Smooth muscle cell (in vitro differentiated cells): ENCODE data around the gene ADO. TPM values are rescaled to one million over a fixed set of nuclear protein-coding genes. Genes with fewer than 3 reads are reported as not detected.
"Not testable (repeated sequence)": the region's sequence is repeated elsewhere in the genome, so short reads cannot be mapped to it uniquely, and the experiment has no call there.

Experiments
- DNase-seq: peaks from one replicate; lab custom pipeline; 2025; ENCODE audit not compliant: unreplicated experiment; lab: John Stamatoyannopoulos, UW
- H2AFZ ChIP-seq: fragments of 200-600 bp; sonication (generic); 2 replicates; pipeline ENCODE4 v1.6.0; 2016; ENCODE audit warnings: antibody characterized with exemption, low read depth, mild to moderate bottlenecking
- H3F3A ChIP-seq: fragments of 200-600 bp; sonication (generic); 2 replicates; pipeline ENCODE4 v1.6.0; 2017; ENCODE audit warnings: antibody characterized with exemption, low read depth
- H3K27ac ChIP-seq: fragments of 200-600 bp; sonication (generic); 2 replicates; pipeline ENCODE4 v1.5.1; 2016; ENCODE audit warnings: low read depth, mild to moderate bottlenecking
- H3K27me3 ChIP-seq: fragments of 200-600 bp; sonication (generic); 2 replicates; pipeline ENCODE4 v1.6.1; 2016; ENCODE audit warnings: low read depth, mild to moderate bottlenecking
- H3K36me3 ChIP-seq: fragments of 200-600 bp; sonication (generic); 2 replicates; pipeline ENCODE4 v1.5.1; 2016; ENCODE audit warnings: low read depth
- H3K4me1 ChIP-seq: fragments of 200-600 bp; sonication (generic); 2 replicates; pipeline ENCODE4 v1.5.1; 2016; ENCODE audit warnings: low read depth
- H3K4me2 ChIP-seq: fragments of 200-600 bp; sonication (generic); 2 replicates; pipeline ENCODE4 v1.6.0; 2016; ENCODE audit warnings: mild to moderate bottlenecking
- H3K4me3 ChIP-seq: fragments of 200-600 bp; sonication (generic); 2 replicates; pipeline ENCODE4 v1.5.1; 2016; ENCODE audit warnings: mild to moderate bottlenecking
- H3K79me2 ChIP-seq: fragments of 200-600 bp; sonication (generic); 2 replicates; pipeline ENCODE4 v1.6.0; 2016; ENCODE audit warnings: low read depth, mild to moderate bottlenecking
- H3K9ac ChIP-seq: fragments of 200-600 bp; sonication (generic); 2 replicates; pipeline ENCODE4 v1.6.0; 2016; ENCODE audit warnings: low read depth
- H3K9me3 ChIP-seq: fragments of 200-600 bp; sonication (generic); replicated peaks from 2 replicates; pipeline ENCODE4 v1.5.1; 2016; ENCODE audit warnings: low read depth
- H4K20me1 ChIP-seq: fragments of 200-600 bp; sonication (generic); 2 replicates; pipeline ENCODE4 v1.6.0; 2016; ENCODE audit warnings: low read depth
- CTCF ChIP-seq: fragments of 200-600 bp; sonication (generic); IDR thresholded peaks from 2 replicates; pipeline ENCODE4 v1.5.1; 2017; ENCODE audit warnings: borderline replicate concordance, mild to moderate bottlenecking, antibody characterized with exemption; ENCODE audit not compliant: insufficient read depth, poor library complexity, severe bottlenecking
- WGBS: methylation state at CpG from one replicate; pipeline ENCODE4 v1.1.7; 2016; ENCODE audit warnings: low lambda C conversion rate; 5-methylcytosine and 5-hydroxymethylcytosine counted together
- polyA plus RNA-seq: library from polyadenylated mRNA; unstranded; fragments of >200 nt; fragmentation: Nextera tagmentation; extraction: Ambion mirVana; gene quantifications from 2 replicates; pipeline ENCODE4 v1.2.1, GENCODE V29; 2016
- total RNA-seq: library from RNA; depleted of rRNA; stranded (reverse); fragments of >200 nt; gene quantifications from 2 replicates; pipeline ENCODE4 v1.2.3, GENCODE V29; 2014

Gene ADO
- total and polyA plus RNA-seq, 2 experiments from 2014 or later: 11.9 to 32.4 TPM

DNA sequence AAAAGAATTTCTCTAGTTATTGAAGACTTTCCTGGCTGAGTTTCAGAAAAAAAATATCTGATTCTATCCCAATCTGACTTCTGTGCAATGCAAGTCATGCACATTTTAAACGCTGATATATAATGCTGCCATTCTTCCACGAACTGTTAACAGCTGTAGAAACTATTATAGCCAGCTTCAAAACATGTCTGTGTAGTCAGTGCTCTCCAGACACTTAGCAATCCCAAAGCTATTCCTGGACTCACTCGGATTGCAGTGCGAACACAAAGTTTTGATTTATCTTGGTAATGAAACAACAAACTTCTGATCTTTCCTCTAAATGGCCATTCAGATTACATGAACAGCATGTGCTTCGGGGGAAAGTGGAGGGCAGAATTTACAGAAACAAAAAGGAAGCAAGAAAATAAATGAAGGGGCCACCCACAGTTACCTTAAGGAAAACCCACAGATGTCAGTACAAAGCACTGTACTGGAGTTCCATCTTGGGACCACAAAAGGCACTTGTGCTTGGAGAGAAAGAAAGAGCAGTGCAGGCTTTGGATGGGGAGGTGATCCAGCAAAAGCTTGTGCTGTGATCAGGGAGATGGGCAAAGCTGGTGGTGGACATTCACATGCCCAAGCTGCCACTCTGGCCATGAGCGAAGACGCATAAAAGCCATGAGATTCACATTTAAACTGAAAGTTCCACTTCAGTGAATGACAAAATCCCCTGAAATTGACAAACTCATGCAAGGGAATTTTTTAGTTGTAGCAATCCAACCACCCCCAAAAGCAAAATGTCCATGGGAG, 32.1 kb upstream of the ADO start:
- Histone ChIP-seq H3K4me1 (peaks cover 6% of the 10 kb centered on the region), H3F3A (peaks cover 4% of the 10 kb centered on the region), H3K27ac (peak overlapping the region; percentile 45), H3K36me3 (no peaks in the 10 kb centered on the region), H2AFZ (peak overlapping the region; percentile 82), H3K4me3 (peak overlapping the region; percentile 19), H3K9ac (peak overlapping the region; percentile 22), H4K20me1 (no peaks in the 10 kb centered on the region), H3K9me3 (no peaks in the 10 kb centered on the region), H3K4me2 (peak overlapping the region; percentile 51), H3K79me2 (no peaks in the 10 kb centered on the region), H3K27me3 (no peaks in the 10 kb centered on the region)
- 48% methylated on average over 7 of the region's 7 CpGs for WGBS
- no peak for DNase-seq
- TF ChIP-seq CTCF: no peak

DNA sequence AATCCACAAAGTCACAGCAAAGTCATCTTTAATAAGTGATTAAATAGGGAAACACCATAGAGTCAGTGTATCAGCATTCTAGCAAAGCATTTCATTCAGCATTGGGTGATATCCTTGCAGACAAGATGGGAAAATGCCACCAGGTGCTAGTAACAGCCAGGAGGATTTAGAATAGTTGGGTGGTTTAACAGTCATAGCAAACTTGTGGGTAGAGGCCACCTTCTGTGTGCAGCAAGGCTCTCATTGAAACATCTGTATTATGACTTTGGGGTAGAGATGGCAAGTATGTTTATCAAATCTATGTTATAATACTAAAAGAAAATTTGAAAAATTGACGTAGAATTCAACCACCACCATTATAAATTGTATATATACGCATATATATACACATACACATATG, 26.4 kb upstream of the ADO start:
- no peaks in the 10 kb centered on the region for H3K79me2 ChIP-seq
- no peak overlapping the region for H3K9ac ChIP-seq
- no peaks in the 10 kb centered on the region for H3F3A ChIP-seq
- no peak for DNase-seq
- WGBS: 98% methylated on average over 2 of the region's 2 CpGs
- TF ChIP-seq CTCF: no peak
- H3K36me3 ChIP-seq: no peaks in the 10 kb centered on the region
- no peaks in the 10 kb centered on the region for H3K4me1 ChIP-seq
- H3K27me3 ChIP-seq: no peaks in the 10 kb centered on the region
- H2AFZ ChIP-seq: no peak overlapping the region
- no peak overlapping the region for H3K4me2 ChIP-seq
- H3K9me3 ChIP-seq: no peaks in the 10 kb centered on the region
- no peak overlapping the region for H3K27ac ChIP-seq
- no peaks in the 10 kb centered on the region for H4K20me1 ChIP-seq
- no peak overlapping the region for H3K4me3 ChIP-seq

DNA sequence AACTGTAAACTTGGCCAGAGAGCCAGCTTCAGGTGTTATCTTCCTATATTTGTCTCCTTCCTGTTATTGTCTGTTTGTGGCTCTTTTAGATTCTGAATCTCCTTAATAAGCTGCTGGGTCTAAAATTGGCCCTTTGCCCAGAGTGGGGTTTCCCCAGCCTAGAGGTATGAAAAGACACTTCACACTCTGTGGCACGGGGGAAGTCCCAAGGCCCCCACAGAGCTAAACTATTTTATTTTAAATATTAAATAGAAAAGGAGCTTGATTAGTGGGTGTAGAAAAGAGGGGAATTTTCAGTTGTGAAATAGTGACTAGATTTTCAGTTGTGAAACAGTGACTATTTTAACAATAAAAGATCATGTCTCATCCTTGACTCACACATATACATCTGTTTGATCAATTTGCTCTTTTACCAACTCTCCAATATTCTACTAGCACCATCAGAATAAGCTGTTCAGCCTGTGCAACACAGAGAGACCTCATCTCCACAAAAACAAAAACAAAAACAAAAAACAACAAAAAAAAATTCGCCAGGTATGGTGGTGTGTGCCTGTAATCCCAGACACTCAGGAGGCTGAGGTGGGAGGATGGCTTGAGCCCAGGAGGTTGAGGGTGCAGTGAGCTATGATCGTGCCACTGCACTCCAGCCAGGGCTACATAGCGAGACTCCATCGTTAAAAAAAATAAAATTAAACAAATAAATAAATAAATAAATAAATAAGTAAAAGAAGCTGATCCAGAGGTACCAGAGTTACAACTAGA, 24.9 kb upstream of the ADO start:
- H3K27ac ChIP-seq: no peak overlapping the region
- no peaks in the 10 kb centered on the region for H3K4me1 ChIP-seq
- DNase-seq: no peak
- no peak overlapping the region for H3K4me2 ChIP-seq
- no peaks in the 10 kb centered on the region for H3K27me3 ChIP-seq
- H3K4me3 ChIP-seq: no peak overlapping the region
- 91% methylated on average over 5 of the region's 5 CpGs for WGBS
- no peaks in the 10 kb centered on the region for H3F3A ChIP-seq
- no peaks in the 10 kb centered on the region for H3K36me3 ChIP-seq
- no peaks in the 10 kb centered on the region for H3K9me3 ChIP-seq
- no peak for TF ChIP-seq CTCF
- H2AFZ ChIP-seq: no peak overlapping the region
- H3K79me2 ChIP-seq: no peaks in the 10 kb centered on the region
- no peaks in the 10 kb centered on the region for H4K20me1 ChIP-seq
- no peak overlapping the region for H3K9ac ChIP-seq

DNA sequence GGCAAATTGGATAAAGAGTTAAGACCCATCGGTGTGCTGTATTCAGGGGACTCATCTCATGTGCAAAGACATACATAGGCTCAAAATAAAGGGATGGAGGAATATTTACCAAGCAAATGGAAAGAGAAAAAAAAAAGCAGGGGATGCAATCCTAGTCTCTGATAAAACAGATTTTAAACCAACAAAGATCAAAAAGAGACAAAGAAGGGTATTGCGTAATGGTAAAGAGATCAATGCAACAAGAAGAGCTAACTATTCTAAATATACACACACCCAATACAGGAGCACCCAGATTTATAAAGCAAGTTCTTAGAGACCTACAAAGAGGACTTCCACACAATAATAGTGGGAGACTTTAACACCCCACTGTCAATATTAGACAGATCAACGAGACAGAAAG, 20.0 kb upstream of the ADO start:
- not testable (repeated sequence) for H4K20me1 ChIP-seq, H3K4me2 ChIP-seq, H3K4me1 ChIP-seq, H3K36me3 ChIP-seq, H3K27me3 ChIP-seq, H2AFZ ChIP-seq, H3K27ac ChIP-seq, DNase-seq, H3F3A ChIP-seq, H3K9me3 ChIP-seq, H3K9ac ChIP-seq, H3K79me2 ChIP-seq, H3K4me3 ChIP-seq
- 96% methylated on average over 3 of the region's 3 CpGs for WGBS

DNA sequence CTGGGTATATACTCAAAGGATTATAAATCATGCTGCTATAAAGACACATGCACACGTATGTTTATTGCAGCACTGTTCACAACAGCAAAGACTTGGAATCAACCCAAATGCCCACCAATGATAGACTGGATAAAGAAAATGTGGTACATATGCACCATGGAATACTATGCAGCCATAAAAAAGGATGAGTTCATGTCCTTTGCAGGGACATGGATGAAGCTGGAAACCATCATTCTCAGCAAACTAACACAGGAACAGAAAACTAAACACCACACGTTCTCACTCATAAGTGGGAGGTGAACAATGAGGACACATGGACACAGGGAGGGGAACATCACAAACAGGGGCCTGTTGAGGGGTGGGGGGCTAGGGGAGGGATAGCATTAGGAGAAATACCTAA, 16.2 kb upstream of the ADO start:
- DNase-seq, H3K27ac ChIP-seq, H3K9me3 ChIP-seq, H4K20me1 ChIP-seq, H3K4me3 ChIP-seq, H3K4me2 ChIP-seq, H3K27me3 ChIP-seq, H3K79me2 ChIP-seq, H3K9ac ChIP-seq, H3F3A ChIP-seq, H2AFZ ChIP-seq, H3K36me3 ChIP-seq, H3K4me1 ChIP-seq: not testable (repeated sequence)
- WGBS: 88% methylated on average over 2 of the region's 2 CpGs
